Liver (tissue), 3 donors: ENCODE measurements around the gene MSLN.

ENCODE experiments used
- FOXA1 ChIP-seq: IDR thresholded peaks from 2 replicates; pipeline ENCODE4 v1.6.1; 2016; ENCODE audit warnings: antibody characterized with exemption
- HNF4A ChIP-seq, 2 donors: conservative IDR thresholded peaks; 2 replicates each; pipeline ENCODE4 v1.6.1; 2016; ENCODE audit warnings: antibody characterized with exemption in 2 of 2, mild to moderate bottlenecking in 2 of 2
- TF ChIP-seq, protein P1 (sequence below): fragments of 150-350 bp; IDR thresholded peaks from 2 replicates; pipeline ENCODE4 v1.5.1; 2017; ENCODE audit warnings: improper control_type of control experiment, low read depth, low read length; ENCODE audit not compliant: missing input control
- TF ChIP-seq, protein P2 (sequence below): IDR thresholded peaks from 2 replicates; pipeline ENCODE4 v1.6.1; 2016; ENCODE audit warnings: antibody characterized with exemption
- donor health status: healthy.
- donor health status: healthy.

DNA sequence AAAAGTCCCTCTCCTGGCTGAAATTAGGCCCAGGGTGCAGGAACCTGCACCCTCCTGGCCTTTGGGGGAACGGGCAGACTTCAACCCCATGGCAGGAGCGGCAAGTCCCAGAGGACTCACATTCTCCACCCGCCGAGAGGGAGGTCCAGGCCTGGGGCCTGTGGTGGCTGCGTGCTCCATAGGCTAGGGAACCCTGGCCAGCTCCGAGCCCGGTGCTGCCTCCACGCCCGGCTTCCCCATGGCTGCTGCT, 34.4 kb upstream of the MSLN start:
- TF ChIP-seq, protein P1, sequence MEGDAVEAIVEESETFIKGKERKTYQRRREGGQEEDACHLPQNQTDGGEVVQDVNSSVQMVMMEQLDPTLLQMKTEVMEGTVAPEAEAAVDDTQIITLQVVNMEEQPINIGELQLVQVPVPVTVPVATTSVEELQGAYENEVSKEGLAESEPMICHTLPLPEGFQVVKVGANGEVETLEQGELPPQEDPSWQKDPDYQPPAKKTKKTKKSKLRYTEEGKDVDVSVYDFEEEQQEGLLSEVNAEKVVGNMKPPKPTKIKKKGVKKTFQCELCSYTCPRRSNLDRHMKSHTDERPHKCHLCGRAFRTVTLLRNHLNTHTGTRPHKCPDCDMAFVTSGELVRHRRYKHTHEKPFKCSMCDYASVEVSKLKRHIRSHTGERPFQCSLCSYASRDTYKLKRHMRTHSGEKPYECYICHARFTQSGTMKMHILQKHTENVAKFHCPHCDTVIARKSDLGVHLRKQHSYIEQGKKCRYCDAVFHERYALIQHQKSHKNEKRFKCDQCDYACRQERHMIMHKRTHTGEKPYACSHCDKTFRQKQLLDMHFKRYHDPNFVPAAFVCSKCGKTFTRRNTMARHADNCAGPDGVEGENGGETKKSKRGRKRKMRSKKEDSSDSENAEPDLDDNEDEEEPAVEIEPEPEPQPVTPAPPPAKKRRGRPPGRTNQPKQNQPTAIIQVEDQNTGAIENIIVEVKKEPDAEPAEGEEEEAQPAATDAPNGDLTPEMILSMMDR = no peak
- TF ChIP-seq, protein P2, sequence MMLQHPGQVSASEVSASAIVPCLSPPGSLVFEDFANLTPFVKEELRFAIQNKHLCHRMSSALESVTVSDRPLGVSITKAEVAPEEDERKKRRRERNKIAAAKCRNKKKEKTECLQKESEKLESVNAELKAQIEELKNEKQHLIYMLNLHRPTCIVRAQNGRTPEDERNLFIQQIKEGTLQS = no peak
- TF ChIP-seq HNF4A (conservative IDR thresholded peaks at IDR 0.05) = no peak
- TF ChIP-seq FOXA1 = no peak
